ENCODE results near the gene SMG5.
A peak's percentile ranks its signal among the peaks of the same experiment; 100 is the strongest.
"Not testable (repeated sequence)": the region's sequence is repeated elsewhere in the genome, so short reads cannot be mapped to it uniquely, and the experiment has no call there.

The SMG5 gene

DNA sequence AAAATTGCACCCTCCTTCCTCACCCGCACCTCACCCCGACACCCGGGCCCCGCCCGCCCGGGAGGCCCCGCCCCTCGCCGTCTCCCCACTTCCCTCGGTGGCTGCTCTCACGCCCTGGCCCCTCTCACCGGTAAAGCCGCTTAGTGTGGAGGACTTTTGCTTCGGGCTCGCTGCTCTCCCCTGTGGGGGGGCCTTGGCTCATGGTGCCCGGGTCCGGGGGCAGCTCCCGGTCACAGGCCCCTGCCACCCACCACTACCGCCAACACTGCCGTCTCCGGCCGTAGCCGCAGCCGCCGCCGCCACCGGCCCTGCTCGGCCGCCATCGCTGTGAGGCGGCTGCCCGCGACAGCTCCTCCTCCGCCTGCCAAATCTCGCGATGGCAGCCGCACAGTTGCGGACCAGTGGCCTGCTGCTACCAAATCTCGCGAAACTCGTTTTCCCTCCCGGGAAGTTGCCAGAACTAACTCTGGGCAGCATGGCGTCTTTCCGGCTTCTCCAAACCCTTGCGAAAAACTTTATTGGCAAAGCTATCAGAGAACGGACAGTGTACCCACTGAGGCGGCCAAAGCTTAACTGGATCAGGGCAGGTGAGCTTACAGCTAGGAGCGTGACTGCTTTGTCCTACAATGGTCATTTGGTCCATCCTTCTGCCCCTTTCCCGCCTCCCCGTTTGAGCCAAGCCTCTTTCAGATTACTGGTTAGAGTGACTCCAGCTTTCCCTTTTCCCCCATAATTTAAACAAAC, at the start of gene SMG5:
SMG5 (minus strand) TSS at position 347 of the 744 bp plus-strand sequence; CDS start at position 202, 145 bp downstream.
- peak; percentile 81 for DNase-seq

DNA sequence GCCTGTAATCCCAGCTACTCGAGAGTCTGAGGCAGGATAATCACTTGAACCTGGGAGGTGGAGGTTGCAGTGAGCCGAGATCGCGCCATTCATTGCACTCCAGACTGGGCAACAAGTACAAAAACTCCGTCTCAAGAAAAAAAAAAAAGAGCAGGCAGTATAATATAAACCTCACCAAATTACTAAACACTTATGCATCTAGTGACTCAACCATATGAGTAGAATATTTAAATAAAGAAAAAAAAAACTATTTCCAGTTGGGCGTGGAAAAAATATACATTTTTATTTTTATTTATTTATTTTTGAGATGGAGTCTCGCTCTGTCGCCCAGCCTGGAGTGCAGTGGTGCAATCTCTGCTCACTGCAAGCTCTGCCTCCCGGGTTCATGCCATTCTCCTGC, 40.6 kb upstream of the SMG5 start:
- DNase-seq, result not testable (repeated sequence)

GRCh38 chr1:156320560-156320959, 37.9 kb upstream of the SMG5 start:
- no peak for DNase-seq

- DNase-seq, result no peak
Observed at GRCh38 chr1:156319664-156320063, 37.0 kb upstream of the SMG5 start.

- no peak for DNase-seq
Observed at GRCh38 chr1:156316909-156317308, 34.3 kb upstream of the SMG5 start.

- DNase-seq, result no peak
Observed at GRCh38 chr1:156310962-156311361, 28.3 kb upstream of the SMG5 start.

GRCh38 chr1:156308078-156308477, 25.5 kb upstream of the SMG5 start:
- DNase-seq, result no peak

- no peak for DNase-seq
Observed at GRCh38 chr1:156305215-156305614, 22.6 kb upstream of the SMG5 start.

- DNase-seq, result no peak
Observed at GRCh38 chr1:156303241-156303640, 20.6 kb upstream of the SMG5 start.

- DNase-seq, result no peak
Observed at GRCh38 chr1:156298852-156299357, 16.3 kb upstream of the SMG5 start, which contains the start of gene VHLL. VHLL (minus strand) TSS chr1:156299307; CDS start chr1:156299189, 118 bp downstream.

GRCh38 chr1:156295391-156295947, 12.8 kb upstream of the SMG5 start, which contains the start of gene GLMP:
GLMP (minus strand) TSS chr1:156295679; CDS start chr1:156295645, 34 bp downstream.
- no peak for DNase-seq

DNA sequence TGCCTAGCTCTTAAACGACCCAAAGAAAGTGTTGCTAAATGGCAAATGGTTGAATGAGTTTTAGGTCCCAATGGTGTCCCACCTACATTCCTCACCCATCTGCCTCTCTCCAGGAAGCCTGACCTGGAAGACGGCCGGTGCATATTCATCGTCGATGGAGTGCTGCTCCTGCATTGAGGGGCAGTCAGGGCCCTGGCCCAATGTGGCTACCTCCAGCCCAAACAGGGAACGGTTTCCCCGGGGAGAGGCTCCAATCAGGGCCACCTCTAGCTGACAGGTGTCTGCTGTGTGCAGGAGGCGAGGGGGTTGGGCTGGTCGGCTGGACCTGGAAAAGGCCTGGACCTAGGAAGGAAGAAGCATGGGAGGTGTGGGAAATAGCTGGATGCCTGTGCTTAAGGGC, 11.3 kb upstream of the SMG5 start:
- no peak for DNase-seq

GRCh38 chr1:156293098-156293434, 10.4 kb upstream of the SMG5 start:
- no peak for DNase-seq

DNA sequence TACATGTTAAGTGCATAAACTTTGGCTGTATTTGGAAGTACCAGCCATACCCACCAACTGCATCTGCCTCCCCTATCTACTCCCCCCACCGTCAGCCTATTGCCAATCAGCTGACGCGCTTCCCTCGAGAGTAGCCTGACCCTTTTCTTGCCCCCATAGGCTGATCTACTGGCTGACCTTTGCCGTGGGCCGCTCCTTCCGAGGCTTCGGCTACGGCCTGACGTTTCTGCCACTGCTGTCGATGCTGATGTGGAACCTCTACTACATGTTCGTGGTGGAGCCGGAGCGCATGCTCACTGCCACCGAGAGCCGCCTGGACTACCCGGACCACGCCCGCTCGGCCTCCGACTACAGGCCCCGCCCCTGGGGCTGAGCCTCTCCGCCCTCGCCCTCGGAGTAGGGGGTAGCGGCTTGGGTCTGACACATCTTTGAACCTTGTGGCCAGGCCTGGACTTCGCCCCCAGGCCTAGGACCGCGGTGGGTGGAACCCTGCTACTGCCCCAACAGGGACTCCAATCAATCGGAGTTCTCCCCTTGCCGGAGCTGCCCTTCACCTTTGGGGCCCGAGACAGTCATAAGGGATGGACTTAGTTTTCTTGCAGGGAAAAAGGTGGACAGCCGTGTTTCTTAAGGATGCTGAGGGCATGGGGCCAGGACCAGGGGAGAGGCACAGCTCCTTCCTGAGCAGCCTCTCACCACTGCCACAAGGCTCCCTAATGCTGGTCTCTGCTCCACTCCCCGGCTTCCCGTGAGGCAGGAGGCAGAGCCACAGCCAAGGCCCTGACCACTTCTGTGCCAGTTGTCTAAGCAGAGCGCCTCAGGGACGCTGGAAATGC, 8.8 kb upstream of the SMG5 start:
- DNase-seq, result no peak

DNA sequence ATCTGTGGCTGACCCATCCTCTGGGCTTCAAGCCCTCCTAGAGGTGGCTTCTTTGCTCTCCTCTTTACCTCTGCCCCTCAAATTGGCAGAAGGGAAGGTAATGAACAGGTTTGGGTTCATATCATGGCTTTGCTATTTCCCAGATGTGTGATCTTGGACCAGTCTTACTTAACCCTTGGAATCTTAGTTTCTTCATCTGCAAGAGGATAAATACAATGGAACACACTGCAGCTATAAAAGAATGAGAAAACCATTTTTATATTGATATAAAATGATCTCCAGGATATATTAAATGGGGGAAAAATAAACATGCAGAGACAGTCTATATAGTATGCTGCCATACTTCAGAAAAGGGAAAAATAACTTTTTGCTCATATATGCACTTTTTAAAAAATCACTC, 7.2 kb upstream of the SMG5 start:
- DNase-seq, result no peak

- DNase-seq, result no peak
Observed at GRCh38 chr1:156286061-156286460, 3.4 kb upstream of the SMG5 start.

- DNase-seq, result no peak
Observed at GRCh38 chr1:156285437-156285836, 2.8 kb upstream of the SMG5 start.

GRCh38 chr1:156284757-156285156, 2.1 kb upstream of the SMG5 start:
- no peak for DNase-seq

DNA sequence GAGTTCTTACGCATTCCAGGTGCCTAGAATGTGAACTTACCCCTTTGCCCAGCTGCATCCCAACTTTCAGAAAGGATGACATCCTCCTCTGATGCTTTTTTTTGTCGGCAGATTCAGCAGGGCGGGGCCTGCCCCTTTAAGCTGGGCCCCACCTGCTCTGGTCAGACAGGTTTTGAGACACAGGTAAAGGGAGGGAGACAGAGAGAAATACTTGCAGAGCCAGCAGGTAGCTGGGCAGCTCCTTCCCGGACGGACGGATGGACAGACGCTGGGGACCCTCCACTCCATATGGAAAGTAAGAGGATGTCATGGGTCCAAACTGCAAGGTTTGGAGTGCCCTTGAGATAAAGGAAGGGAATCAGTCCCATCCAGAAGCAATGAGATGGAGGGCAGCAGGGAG, 1.5 kb upstream of the SMG5 start, which contains the start of gene TMEM79:
TMEM79 (plus strand) TSS at position 214 of the 400 bp plus-strand sequence. CDS start 902 bp downstream, outside the sequence.
- DNase-seq, result no peak

GRCh38 chr1:156283521-156283920, 896 bp upstream of the SMG5 start:
- DNase-seq, result no peak

- no peak for DNase-seq
Observed at GRCh38 chr1:156281693-156282478, 739 bp downstream of the SMG5 start.

GRCh38 chr1:156281281-156281680, 1.3 kb downstream of the SMG5 start:
- DNase-seq, result no peak

GRCh38 chr1:156279837-156280236, 2.8 kb downstream of the SMG5 start:
- no peak for DNase-seq
